GM11168 (cell line): ENCODE measurements around the gene SNED1.

Experiments used
- in situ Hi-C: fragments of 300-500 bp; cut with MboI; formaldehyde crosslinking; loops from one replicate; pipeline ENCODE4 v1.12.0; 2022; ENCODE audit warnings: low sequenced_read_pairs; ENCODE audit not compliant: unreplicated experiment

Gene SNED1

DNA sequence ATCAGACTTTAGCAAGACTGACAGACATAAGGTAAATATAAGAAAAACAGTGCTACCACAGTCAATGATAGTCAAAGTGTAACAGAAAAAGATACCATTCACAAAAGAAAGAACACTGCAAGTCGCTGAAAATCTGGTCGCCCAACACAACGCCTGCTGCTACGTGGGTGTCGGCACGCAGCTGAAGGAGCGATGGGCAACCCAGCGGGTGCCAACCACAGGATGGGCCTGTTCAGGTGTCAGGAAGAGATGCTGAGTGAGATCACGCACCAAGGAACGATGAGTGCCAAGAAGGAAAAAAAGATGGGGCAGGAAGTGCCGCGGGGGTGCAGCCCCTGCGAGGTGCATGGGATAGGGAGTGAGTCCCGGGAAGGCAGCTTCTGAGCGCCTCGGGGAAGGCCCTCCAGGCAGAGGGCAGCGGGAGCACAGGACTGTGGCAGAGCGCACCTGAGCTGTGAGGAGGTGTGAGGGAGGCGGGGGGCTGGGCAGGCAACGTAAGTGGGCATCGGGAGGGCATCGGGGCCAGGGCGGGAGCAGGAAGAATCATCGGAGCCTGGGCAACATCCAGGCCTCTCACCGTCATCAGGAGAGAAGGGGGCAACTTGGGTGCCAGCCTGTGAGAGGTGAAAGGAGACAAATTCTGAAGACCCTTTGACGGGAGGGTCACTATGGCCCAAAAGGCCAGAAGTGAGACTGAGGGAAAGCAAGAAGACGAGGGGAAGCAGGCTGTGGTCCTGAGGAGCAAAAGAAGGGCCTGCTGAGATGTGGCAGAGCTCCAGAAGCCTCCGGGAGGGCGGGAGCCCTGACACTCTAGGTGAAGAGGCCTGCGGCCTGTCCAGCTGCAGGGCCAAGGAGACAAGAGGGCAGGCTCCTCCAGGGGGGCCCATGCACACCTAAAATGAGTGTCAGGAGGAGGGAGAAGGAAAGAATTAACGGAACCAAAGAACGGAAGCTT, 118.5 kb downstream of the SNED1 start:
- in situ Hi-C loops = no loop called here

DNA sequence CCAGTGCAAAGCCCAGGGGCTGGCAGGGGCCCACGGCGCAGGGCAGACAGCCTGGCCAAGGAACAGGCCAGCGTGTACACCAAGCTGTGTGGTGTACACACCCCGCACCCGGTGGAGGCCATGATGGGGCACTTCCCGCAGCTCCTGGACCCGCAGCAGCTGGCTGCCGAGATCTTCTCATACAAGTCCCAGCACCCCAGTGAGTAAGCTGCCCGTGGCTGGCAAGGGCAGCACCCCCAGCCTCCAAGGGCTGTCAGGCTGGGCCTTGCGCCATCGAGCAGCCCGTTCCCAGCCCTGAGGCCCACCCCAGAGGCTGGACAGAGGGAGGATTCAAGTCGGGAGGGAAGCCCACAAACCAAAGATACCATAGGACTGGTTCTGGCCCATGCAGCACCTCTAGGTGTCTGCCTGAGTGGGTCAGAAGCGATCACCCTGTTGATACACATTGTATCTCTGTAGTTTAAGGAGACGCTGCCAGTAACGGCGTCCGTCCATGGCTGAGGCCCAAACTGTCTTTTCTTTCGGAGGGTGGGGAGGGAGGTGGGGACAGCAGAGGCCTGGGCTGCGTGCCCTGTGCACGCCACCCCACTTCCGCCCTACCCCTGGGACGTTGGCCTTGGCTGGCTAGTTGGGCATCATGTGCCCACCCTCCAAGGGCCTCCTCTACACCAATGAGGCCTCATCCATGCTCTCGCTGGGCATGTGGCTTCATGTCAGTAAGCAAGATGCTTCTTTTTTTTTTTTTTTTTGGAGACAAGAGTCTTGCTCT, 120.5 kb downstream of the SNED1 start:
- in situ Hi-C loops = no loop called here

DNA sequence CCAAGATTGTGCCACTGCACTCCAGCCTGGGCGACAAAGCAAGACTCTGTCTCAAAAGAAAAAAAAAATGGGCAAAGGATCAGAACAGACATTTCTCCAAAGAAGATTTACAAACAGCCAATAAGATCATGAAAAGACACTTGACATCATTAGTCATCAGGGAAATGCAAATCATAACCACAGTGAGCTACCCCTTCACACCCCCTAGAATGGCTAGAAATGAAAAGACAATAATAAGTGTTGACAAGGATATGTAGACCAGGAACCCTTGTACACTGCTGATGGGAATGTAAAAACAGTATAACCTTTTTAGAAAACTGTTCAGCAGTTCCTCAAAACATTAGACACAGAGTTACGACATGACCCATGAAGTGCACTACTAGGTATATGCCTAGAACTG, 122.0 kb downstream of the SNED1 start:
- in situ Hi-C loops = no loop called here

DNA sequence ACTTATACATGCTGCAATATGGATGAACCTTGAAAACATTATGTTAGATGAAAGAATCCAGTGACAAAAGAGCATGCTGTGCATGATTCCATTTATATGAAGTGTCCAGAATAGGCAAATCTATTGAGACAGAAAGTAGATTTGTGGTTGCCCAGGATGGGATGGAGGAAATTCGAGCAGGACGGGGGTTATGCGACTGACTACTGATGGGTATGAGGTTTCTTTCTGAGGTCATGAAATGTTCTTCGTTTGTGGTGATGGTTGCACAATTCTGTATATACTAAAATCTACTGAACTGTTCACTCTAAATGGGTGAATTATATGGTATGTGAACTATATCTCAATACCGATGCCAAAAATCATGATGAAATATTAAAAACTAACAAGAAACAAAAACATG, 122.6 kb downstream of the SNED1 start:
- in situ Hi-C loops = no loop called here

DNA sequence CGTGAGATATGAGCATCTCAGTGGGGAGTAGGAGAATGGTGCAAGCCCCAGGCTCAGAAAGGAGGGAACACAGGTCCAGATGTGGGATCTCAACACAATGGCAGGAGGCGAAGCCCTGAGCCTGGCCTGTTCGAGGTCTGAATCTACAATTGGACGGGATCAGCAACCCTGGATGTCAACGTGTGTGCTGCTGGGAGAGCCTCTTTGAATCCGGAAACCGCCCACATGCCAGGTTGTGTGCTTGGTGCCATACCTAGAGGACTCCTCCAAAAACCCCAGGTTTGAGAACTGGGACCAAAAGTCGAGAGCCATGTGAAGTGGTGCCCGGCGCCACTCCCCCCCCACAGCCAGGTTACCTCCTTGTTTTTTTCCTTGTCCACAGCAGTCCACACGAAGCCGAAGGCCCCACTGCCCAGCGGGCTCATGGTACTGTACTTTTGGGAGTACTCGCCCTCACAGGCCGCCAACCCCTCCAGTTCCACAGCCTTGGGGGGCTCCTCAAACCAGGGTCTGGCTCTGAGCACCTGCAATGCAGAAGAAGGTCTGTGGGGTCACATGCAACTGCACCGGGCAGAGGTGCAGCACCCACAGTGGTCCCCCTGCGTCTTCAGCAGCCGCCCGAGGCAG, 124.1 kb downstream of the SNED1 start:
- in situ Hi-C loops = no loop called here

DNA sequence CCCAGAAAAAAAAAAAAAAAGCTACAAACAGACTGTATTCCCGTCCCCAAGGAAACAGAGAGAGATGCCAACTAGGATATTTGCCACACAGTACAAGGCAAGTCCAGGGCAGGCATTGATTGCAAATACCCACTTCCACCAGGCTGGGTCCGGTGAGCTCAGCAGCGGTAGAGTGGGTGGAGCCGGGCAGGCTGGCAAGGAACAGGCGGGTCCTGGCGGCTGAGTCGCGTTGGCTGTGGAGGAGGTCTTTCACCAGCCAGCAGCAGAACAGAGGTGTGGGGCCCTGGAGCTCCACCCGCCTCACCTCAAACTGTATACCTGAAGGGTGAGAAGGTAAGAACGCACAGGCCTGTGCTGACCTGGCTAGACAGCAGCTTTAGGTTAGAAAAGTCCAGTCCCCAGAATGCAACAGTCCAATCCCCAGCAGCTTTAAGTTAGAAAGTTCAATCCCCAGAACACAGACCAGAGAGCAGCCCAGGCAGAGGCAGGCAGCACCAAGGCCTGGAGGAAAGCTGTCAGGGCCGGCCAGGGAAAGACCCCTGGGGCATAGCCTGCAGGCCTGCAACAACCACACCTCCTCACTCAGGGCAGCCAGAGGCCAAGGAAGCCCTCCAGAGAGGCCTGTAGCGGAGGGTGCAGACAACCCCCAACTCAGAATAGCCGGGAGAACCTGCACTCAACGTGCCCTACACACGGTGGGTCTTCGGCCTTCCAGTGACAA, 125.6 kb downstream of the SNED1 start:
- in situ Hi-C loops = no loop called here

DNA sequence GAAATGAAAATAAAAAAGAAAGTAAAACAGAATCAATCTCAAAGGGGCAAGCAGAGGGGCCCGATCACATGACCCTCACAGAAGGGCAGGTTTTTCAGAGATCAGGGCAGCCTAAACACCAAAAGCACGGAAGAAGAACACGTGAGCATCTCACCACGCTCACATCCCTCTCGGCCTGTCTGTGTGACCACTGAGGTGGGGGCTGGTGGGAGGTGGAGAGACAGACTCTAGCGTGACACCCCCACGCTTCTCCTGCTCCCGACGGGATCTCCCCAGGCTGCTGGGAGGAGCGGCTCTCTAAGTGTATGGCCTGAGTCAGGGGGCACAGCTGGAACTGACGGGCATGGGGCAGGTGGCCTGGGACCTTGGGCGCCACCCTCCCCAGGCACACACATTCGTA, 127.2 kb downstream of the SNED1 start:
- in situ Hi-C loops = no loop called here

DNA sequence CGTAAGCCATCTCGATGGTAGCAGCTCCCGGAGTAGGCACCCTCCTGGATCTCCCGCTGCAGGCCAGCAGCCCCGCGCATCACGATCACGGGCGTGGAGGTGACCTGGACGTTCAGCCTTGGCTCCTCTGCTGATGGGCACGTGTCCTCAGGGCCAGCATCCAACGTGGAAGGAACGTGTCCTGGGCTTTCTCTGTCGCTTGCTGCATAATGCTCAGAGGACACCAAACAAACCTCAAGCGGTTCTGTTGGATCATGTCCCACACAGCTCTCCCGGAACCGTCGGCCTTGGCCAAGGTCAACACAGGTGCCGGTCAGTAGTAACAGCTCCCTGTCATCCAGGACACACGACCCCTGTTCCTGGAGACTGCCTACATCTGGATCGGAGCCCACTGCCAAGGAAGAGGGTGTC, 127.8 kb downstream of the SNED1 start:
- in situ Hi-C loops = no loop called here

DNA sequence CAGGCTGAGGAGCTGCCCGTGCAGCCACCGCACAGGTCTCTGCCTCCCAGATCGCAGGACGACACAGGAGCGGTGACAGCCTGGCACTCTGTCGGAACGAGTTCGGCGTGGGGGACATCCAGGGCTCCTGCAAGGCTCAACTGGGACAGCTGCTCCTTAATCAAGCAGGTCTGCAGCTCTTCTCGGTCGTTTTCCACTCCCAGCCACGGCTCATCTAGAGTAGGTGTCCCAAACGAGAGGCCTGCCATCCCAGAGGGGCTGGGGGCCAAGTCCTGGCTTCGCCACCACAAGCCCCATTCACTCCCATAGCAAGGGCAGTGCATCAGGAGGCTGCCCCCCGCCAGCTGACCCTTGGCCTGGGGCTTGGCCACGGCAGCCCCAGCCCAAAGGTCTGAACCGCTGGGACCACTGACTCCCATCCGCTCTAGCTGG, 128.4 kb downstream of the SNED1 start:
- in situ Hi-C loops = no loop called here

DNA sequence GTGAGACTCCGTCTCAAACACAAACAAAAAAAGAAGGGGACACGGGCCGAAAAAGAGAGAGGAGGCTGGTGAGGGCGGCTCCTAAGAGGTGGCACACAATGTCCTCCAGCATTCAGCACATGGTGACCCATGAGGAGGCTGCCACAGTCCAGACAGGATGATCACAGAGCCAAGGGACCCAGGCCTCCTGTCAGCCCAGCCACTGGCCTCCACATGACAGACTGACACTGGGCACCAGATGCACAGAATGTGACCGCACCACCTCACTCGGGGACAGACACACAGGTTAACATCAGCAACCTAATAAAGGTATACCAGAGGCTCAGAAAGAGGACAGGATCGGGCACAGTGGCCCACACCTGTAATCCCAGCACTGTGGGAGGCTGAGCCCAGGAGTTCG, 129.8 kb downstream of the SNED1 start:
- in situ Hi-C loops = no loop called here

DNA sequence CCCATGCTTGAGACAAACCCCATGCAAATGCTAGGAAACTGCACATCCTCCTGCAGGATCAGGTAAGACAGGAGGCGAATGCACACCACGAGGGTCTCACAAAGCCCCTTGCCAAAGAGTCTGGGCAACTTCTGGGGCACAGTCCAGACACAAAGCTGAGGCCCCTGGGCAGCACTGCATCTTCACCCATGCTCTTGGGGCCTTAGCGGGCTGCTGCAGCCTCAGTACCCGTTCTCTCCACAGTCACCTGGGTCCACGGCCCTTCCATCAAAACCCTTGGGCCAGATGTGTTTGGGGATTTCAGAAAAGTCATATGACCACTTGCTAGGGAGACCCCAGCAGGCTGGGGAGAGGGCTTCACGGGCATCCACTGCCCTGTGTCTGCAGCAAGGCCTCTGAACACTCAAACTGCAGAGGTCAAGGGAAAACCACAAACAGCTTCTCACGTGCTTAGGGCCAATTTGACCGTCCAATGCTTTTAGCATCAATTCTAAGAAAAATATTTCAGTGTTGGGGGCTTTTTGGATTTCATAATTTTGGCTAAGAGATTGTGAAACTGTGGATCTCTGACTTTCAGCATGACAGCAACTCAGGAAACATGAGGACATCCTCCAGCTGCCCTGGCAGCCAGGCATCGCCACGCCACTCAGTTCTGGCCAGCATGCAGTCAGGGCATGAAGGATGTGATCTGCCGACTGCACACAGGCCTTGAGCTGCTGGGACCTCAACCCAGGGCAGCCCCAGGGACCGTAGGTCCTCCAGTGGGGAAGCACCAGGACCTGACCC, 130.9 kb downstream of the SNED1 start:
- in situ Hi-C loops = no loop called here

DNA sequence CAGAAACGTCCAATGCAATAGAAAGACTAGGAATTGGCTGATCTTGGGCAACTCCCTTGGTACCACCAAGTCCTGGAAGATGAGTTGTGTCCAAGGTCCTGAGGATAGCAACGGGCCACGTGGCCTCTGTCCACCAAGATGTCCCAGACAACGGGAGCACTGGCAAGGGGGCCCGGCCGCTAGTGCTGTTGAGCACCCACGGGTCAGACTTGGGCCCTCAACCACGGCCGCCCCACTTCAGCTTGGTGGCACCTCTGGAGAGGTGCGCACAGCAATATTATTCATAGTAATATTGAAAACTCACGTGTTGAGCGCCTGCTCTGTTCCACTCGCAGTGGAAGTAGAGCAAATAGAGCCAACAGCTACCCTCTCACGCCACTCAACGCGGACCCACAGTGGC, 131.9 kb downstream of the SNED1 start:
- in situ Hi-C loops = no loop called here

DNA sequence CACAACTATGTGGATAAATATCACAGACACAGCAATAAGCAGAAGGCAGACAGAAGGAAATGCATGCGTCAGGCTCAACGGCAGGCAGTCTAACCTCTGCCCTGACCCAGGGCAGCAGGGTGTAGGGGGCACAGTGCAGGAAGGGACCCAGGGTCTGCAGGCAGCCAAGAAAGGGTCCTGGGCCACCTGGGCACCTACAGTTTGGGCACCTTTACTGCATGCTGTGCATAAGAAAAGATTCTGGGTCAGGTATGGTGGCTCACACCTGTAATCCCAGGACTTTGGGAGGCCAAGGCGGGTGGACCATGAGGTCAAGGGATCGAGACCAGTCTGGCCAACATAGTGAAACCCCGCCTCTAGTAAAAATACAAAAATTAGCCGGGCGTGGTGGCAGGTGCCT, 133.1 kb downstream of the SNED1 start:
- in situ Hi-C loops = no loop called here

DNA sequence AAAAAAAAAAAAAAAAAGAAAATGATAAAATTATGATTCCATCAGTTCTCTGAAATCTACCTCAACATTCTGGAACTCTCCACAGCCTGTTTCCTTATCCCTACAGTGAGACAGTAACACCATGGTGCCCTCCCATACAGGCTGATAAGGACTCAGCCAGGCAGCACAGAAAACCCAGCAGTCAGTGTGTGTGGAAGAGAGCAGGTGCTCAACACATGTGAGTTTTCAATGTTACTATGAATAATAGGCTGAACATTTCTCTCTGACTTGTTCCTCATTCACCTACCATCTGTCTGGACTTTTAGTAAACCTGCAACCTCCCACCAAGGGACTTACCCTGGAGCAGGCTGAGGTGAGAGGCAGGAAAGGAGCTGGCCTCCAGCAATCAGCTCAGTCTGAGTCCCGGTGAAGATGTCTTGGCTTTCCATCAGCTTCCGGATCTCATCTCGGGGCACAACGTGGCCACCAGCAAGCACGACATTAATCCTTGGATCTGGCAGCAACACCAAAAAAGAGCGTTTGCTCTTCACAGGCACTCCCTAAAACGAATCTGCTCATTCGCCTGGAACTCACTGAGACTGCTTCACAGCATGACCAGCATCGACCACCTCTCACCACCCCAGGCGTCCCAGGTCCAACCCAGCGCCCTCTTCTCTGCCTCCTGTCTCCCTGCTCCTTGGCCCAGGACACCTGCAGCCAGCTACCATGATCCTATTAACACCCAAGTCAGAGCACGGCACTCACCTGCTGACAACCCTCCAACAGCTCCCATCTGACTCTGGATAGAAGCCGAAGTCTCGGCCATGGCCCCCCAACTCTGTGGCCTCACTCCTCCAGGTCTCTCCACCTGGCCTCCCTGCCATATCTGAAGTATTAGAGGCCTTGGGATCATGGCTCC, 134.4 kb downstream of the SNED1 start:
- in situ Hi-C loops = no loop called here

DNA sequence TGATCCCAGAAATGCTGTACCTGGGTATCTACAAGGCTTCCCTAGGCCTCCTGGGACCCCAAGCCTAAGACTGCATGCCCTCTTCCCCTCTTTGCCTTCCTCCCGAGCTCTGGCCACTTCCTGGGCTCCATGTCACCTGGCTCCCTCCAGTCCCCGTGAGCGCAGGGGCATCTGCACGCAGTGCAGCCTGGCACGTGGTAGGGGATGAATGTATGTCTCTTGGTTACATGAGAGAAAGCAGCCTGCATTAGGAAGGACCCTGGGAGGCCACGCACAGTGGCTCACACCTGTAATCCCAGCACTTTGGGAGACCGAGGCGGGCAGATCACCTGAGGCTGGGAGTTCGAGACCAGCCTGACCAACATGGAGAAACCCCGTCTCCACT, 135.0 kb downstream of the SNED1 start:
- in situ Hi-C loops = no loop called here

DNA sequence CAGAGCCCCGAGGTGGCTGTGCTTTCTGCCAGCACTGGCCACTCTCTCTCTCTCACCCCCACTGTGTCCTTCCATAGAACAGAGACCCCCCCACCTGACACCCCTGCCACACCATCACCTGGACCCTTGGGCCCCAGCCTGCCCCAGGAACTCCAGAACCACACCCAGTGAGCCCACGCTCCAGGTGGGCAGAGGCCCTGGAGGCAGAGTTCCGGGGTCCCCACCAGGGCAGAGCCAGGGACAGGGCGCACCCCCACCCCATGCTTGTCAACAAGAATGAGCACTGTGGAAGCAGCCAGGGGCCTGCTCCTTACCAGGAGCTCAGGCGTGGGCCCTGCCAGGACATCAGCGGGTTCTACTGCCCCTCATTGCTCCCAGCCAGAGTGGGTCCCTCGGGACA, 136.3 kb downstream of the SNED1 start:
- in situ Hi-C loops = no loop called here

DNA sequence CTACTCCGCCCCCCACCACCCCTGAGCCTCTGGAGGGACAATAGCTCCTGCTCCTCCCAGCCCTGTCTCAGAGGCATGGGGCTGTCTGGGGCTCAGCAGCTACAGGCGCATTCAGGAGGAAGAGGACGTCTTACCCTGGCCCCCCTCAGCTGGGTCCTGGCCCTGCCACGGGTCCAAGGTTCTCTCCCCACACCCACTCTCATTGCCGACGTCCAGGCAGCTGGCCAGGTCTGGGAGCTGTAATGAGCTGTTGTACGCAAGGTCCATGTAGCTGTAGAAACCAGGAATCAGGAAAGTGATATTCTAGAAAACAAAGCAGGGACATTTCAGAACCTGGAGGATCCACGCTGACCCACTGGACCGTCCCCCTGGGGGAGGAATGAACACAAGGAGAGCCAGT, 137.3 kb downstream of the SNED1 start:
- in situ Hi-C loops = no loop called here

DNA sequence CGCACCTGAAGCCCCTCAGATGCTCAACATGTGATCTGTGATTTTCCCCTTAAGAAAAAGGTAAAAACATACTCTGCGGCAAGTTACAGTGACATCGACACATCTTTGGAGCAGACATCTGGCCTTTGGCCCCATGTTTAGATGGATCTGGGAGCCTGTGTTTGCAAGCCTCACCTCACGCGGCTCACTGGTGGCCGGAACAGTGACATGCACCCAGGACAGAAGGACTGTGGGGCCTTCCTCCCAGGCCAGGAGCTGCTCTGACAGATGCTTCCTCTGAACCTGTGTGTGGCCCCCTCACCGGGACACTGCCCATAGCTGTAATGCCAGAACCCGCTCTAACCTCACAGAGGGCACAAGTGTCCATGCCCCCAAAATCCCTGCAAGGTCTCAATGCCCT, 137.8 kb downstream of the SNED1 start:
- in situ Hi-C loops = no loop called here
